Breast epithelium (tissue), 4 donors: ENCODE measurements around the gene SORT1. TPM values are rescaled to one million over a fixed set of nuclear protein-coding genes. Genes with fewer than 3 reads are reported as not detected.

ENCODE experiments used
- DNase-seq, 2 donors: peaks; one replicate each; pipeline ENCODE4 v3.0.0-alpha.2; 2019; ENCODE audit warnings: low spot score in 2 of 2
- H3K27ac ChIP-seq, 2 donors: fragments of 200-600 bp; sonication (generic) in 1 of 2; one replicate each; pipeline ENCODE4 v1.5.1; 2016 to 2019; ENCODE audit warnings: mild to moderate bottlenecking in 1 of 2
- H3K27me3 ChIP-seq, 2 donors: fragments of 200-600 bp; sonication (generic) in 1 of 2; one replicate each; pipeline versions ENCODE4 v1.5.1 to v1.6.0; 2017 to 2019; ENCODE audit warnings: control low read depth in 1 of 2, mild to moderate bottlenecking in 1 of 2
- H3K36me3 ChIP-seq: fragments of 200-600 bp; one replicate; pipeline ENCODE4 v1.5.1; 2019
- H3K4me1 ChIP-seq, 2 donors: fragments of 200-600 bp; sonication (generic); one replicate each; pipeline ENCODE4 v1.5.1; 2016 to 2019; ENCODE audit warnings: control low read depth in 1 of 2
- H3K4me3 ChIP-seq, 3 donors: fragments of 200-600 bp; sonication (generic); 1 replicate in 2 of 3; 2 replicates in 1 of 3; pipeline ENCODE4 v1.5.1; 2016 to 2019; ENCODE audit warnings: mild to moderate bottlenecking in 3 of 3, moderate library complexity in 2 of 3
- H3K9me3 ChIP-seq, 2 donors: fragments of 200-600 bp; sonication (generic) in 1 of 2; one replicate each; pipeline ENCODE4 v1.5.1; 2016 to 2019; ENCODE audit warnings: control low read depth in 1 of 2
- POLR2A ChIP-seq: fragments of 450-650 bp; IDR thresholded peaks from one replicate; pipeline ENCODE4 v1.6.1; 2016; ENCODE audit warnings: antibody characterized with exemption, mild to moderate bottlenecking, moderate library complexity
- POLR2AphosphoS5 ChIP-seq, 3 donors: sonication (generic); formaldehyde crosslinking; IDR thresholded peaks; one replicate each; pipeline ENCODE4 v1.6.1; 2017; ENCODE audit warnings: antibody characterized with exemption in 3 of 3
- intact Hi-C: fragments of 100-400 bp; cut with DNase I; formaldehyde crosslinking; loops from one replicate; pipeline ENCODE4 v1.15.1; 2023; ENCODE audit warnings: low total_unique reads
- total RNA-seq, 3 donors: library from RNA; depleted of rRNA; stranded (reverse); fragments of >200 nt; gene quantifications; one replicate each; pipeline ENCODE4 v1.1.0, GENCODE V29; 2016
- TF ChIP-seq, protein P1 (sequence below), 3 donors: fragments of 450-650 bp; IDR thresholded peaks; one replicate each; pipeline ENCODE4 v1.5.1; 2016 to 2017; ENCODE audit warnings: antibody characterized with exemption in 3 of 3, mild to moderate bottlenecking in 3 of 3, moderate library complexity in 3 of 3

The SORT1 gene
- total RNA-seq, 3 donors from 2014 or later = 51.1 to 135 (median 69.8) TPM

DNA sequence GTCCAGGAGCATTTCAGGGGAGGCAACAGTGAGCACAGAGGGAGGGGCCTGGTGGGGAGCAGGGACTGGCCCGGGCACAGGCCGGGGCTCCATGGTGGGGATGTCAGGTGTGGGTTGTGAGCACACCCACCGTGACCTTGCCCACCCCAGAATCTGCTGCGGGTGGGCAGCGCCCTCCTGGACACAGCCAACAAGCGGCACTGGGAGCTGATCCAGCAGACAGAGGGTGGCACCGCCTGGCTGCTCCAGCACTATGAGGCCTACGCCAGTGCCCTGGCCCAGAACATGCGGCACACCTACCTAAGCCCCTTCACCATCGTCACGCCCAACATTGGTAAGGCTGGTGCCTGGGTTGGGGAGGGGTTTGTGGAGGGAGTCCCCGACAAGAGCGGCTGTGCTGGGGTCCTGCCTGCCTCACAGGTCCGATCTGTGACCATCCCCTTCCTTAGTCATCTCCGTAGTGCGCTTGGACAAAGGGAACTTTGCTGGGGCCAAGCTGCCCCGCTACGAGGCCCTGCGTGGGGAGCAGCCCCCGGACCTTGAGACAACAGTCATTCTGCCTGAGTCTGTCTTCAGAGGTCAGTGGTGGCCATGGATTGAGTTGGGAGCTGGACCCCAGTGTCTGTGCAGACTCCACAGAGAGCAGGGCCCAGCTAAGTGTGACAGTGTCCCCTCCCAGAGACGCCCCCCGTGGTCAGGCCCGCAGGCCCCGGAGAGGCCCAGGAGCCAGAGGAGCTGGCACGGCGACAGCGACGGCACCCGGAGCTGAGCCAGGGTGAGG lies 129.1 kb downstream of the SORT1 start:
- DNase-seq = no peak
- Histone ChIP-seq H3K27ac (no peak overlapping the region), H3K4me1 (peaks cover 0 to 10% of the 10 kb centered on the region in 2 donors), H3K36me3 (no peaks in the 10 kb centered on the region), H3K4me3 (no peak overlapping the region), H3K27me3 (no peaks in the 10 kb centered on the region), H3K9me3 (no peaks in the 10 kb centered on the region)
- TF ChIP-seq POLR2A (no peak), POLR2AphosphoS5 (IDR thresholded peaks at IDR 0.05) (no peak)
- TF ChIP-seq, protein P1, sequence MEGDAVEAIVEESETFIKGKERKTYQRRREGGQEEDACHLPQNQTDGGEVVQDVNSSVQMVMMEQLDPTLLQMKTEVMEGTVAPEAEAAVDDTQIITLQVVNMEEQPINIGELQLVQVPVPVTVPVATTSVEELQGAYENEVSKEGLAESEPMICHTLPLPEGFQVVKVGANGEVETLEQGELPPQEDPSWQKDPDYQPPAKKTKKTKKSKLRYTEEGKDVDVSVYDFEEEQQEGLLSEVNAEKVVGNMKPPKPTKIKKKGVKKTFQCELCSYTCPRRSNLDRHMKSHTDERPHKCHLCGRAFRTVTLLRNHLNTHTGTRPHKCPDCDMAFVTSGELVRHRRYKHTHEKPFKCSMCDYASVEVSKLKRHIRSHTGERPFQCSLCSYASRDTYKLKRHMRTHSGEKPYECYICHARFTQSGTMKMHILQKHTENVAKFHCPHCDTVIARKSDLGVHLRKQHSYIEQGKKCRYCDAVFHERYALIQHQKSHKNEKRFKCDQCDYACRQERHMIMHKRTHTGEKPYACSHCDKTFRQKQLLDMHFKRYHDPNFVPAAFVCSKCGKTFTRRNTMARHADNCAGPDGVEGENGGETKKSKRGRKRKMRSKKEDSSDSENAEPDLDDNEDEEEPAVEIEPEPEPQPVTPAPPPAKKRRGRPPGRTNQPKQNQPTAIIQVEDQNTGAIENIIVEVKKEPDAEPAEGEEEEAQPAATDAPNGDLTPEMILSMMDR (IDR thresholded peaks at IDR 0.05) = no peak
- intact Hi-C loops = loop anchor here (10.0 kb wide), 1 partner anchor 136 kb away; no protein-coding TSS in a partner anchor

DNA sequence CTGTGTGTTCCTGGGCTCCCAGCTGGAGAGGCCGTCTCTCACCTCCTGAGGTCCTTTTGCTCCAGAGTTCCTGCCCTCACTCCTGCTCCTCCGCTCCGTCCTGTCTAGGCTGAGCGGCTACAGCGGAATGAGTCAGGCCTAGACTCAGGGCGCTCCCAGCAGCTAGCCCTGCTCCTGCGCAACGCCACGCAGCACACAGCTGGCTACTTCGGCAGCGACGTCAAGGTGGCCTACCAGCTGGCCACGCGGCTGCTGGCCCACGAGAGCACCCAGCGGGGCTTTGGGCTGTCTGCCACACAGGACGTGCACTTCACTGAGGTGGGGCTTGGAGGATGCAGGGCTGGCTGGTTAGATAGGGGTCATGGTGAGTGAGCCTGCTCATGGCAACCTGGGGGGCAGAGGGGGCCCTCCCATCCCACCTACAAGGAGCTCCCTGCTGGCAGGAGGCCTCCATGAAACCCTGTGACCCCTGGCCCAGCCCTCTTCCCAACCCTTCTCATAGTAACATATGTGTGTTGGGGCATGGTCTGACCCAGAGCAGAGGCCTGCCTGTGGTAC lies 129.9 kb downstream of the SORT1 start:
- intact Hi-C loops = loop anchor here (10.0 kb wide), 1 partner anchor 137 kb away; no protein-coding TSS in a partner anchor
- H3K27ac ChIP-seq = peak overlapping the region; percentile 67 to 75
- H3K36me3 ChIP-seq = no peaks in the 10 kb centered on the region

DNA sequence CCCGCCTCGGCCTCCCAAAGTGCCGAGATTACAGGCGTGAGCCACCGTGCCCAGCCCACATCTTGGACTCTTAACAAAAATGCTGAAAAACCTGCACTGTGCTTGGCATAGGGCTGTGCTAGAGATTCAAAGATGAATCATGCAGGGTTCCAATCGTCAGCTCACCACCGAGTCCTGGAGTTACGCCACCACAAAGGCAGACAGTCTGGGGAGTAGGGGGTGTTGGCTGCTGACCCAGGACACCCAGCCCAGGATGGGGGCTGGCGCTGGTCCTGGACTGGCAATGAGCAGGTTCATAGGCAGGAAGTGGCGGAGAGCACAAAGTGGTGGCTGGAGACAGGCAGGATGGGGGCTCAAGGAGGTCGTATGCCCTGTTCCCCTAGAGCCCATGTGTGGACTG lies 130.8 kb downstream of the SORT1 start:
- DNase-seq = no peak
- intact Hi-C loops = loop anchor here (10.0 kb wide), 1 partner anchor 138 kb away; no protein-coding TSS in a partner anchor
- Histone ChIP-seq H3K36me3 (no peaks in the 10 kb centered on the region), H3K4me3 (no peak overlapping the region), H3K27me3 (no peaks in the 10 kb centered on the region), H3K27ac (peak overlapping the region; percentile 67 to 75), H3K9me3 (no peaks in the 10 kb centered on the region), H3K4me1 (no peaks in the 10 kb centered on the region)
- no peak for TF ChIP-seq POLR2AphosphoS5 (IDR thresholded peaks at IDR 0.05)
- no peak for TF ChIP-seq POLR2A
- TF ChIP-seq, protein P1 (IDR thresholded peaks at IDR 0.05) = no peak

More for the DNA sequence above, 129.9 kb downstream of the SORT1 start:
- H3K4me3 ChIP-seq = no peak overlapping the region
- no peaks in the 10 kb centered on the region for H3K27me3 ChIP-seq
- TF ChIP-seq, protein P1 (IDR thresholded peaks at IDR 0.05) = no peak
- TF ChIP-seq POLR2A (no peak), POLR2AphosphoS5 (IDR thresholded peaks at IDR 0.05) (no peak)
- peaks cover 0 to 2% of the 10 kb centered on the region in 2 donors for H3K4me1 ChIP-seq
- H3K9me3 ChIP-seq = no peaks in the 10 kb centered on the region
- no peak for DNase-seq

DNA sequence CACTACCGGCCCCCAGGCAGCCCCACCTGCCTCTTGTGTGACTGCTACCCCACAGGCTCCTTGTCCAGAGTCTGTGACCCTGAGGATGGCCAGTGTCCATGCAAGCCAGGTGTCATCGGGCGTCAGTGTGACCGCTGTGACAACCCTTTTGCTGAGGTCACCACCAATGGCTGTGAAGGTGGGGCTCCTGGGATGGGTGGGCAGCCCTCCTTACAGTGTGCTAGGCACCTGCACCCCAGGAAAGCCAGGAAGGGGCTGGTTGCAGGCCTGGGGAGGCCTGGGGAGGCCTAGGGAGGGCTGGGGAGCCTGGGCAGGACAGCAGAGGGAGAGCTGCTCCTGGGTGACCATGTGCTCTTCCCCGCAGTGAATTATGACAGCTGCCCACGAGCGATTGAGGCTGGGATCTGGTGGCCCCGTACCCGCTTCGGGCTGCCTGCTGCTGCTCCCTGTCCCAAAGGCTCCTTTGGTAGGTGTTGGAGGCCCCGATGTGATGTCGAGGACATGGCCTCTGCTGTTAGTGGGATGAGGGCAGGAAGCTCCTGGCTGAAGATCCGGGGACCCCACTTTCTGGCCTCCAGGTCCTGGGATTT lies 131.9 kb downstream of the SORT1 start:
- no peak overlapping the region for H3K27ac ChIP-seq
- TF ChIP-seq POLR2A = no peak
- H3K36me3 ChIP-seq = no peaks in the 10 kb centered on the region
- H3K4me1 ChIP-seq = no peaks in the 10 kb centered on the region
- no peak overlapping the region for H3K4me3 ChIP-seq
- H3K9me3 ChIP-seq = no peaks in the 10 kb centered on the region
- DNase-seq = no peak
- no peaks in the 10 kb centered on the region for H3K27me3 ChIP-seq
- intact Hi-C loops = loop anchor here (10.0 kb wide), 1 partner anchor 139 kb away; no protein-coding TSS in a partner anchor

DNA sequence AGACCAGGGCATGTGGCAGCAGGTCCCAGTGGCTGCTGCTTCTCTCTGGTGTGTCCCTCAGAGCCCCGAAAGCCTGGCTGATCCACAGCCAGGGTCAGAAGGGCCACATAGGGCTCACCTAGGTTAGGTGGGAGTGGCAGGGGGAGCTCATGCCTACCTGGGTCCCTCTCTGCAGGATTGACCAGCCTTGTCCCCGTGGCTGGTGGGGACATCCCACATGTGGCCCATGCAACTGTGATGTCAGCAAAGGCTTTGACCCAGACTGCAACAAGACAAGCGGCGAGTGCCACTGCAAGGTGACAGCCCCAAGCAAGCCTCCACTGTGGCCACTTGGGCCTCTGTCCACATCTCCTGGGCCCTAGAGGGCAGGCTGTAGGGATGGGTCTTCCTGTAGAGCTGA lies 132.7 kb downstream of the SORT1 start:
- no peak for TF ChIP-seq POLR2A
- TF ChIP-seq POLR2AphosphoS5 (IDR thresholded peaks at IDR 0.05) = no peak
- TF ChIP-seq, protein P1 (IDR thresholded peaks at IDR 0.05) = no peak
- Histone ChIP-seq H3K9me3 (no peaks in the 10 kb centered on the region), H3K36me3 (no peaks in the 10 kb centered on the region), H3K27ac (no peak overlapping the region), H3K4me1 (no peaks in the 10 kb centered on the region), H3K27me3 (no peaks in the 10 kb centered on the region), H3K4me3 (no peak overlapping the region)
- no peak for DNase-seq
- intact Hi-C loops = loop anchor here (10.0 kb wide), 1 partner anchor 140 kb away; no protein-coding TSS in a partner anchor
